Measurements from ENCODE around the gene FNBP1. TPM values are rescaled to one million over a fixed set of nuclear protein-coding genes. Genes with fewer than 3 reads are reported as not detected.

The FNBP1 gene
- total and polyA plus RNA-seq, 2 experiments from 2014 or later = 26.6 to 28.8 TPM

GRCh38 chr9:130053504-130054324 is 10.7 kb upstream of the FNBP1 start, which contains the start of gene GPR107 (continued):
- TF ChIP-seq ZNF462 (CRISPR knock-in tag; IDR thresholded peaks at IDR 0.05) (no peak), POLR2AphosphoS5 (IDR thresholded peaks at IDR 0.05; ENCODE audit: low read depth) (peak; percentile 71), ZNF114 (CRISPR knock-in tag; IDR thresholded peaks at IDR 0.05) (no peak), ZNF331 (CRISPR knock-in tag; IDR thresholded peaks at IDR 0.05; ENCODE audit: low read depth) (no peak)
- TF ChIP-seq, protein P1, sequence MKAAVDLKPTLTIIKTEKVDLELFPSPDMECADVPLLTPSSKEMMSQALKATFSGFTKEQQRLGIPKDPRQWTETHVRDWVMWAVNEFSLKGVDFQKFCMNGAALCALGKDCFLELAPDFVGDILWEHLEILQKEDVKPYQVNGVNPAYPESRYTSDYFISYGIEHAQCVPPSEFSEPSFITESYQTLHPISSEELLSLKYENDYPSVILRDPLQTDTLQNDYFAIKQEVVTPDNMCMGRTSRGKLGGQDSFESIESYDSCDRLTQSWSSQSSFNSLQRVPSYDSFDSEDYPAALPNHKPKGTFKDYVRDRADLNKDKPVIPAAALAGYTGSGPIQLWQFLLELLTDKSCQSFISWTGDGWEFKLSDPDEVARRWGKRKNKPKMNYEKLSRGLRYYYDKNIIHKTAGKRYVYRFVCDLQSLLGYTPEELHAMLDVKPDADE (IDR thresholded peaks at IDR 0.05) = peak; percentile 71

GRCh38 chr9:130053109-130053503 is 10.1 kb upstream of the FNBP1 start:
- ATAC-seq = no peak
- Mint-ChIP-seq H3K4me3 (peak overlapping the region; percentile 96), H3K27ac (peak overlapping the region; percentile 72), H3K9me3 (no peaks in the 10 kb centered on the region), H3K4me1 (peaks cover 14% of the 10 kb centered on the region), H3K36me3 (ENCODE audit: low read depth) (no peaks in the 10 kb centered on the region; the same call in 2 of the 3 replicates), H3K27me3 (ENCODE audit: insufficient read depth, low read depth, poor library complexity) (peaks cover 3% of the 10 kb centered on the region)
- Histone ChIP-seq H3F3A (replicated peaks; ENCODE audit: low read depth) (0 out of 2 replicates have a peak, but pooled peaks cover 7% of the 10 kb centered on the region), H3K9me2 (ENCODE audit: insufficient read depth) (no peaks in the 10 kb centered on the region), H2AFZ (peak overlapping the region; percentile 98), H3K4me3 (peak overlapping the region; percentile 98), H4K20me1 (replicated peaks; ENCODE audit: insufficient read depth) (no peaks in the 10 kb centered on the region), H3K4me1 (ENCODE audit: insufficient read depth) (peaks cover 32% of the 10 kb centered on the region; the same call in 1 of the 2 replicates), H3K4me2 (peak overlapping the region; percentile 94), H3K79me2 (replicated peaks; ENCODE audit: insufficient read depth) (peaks cover 48% of the 10 kb centered on the region), H3K36me3 (ENCODE audit: insufficient read depth) (no peaks in the 10 kb centered on the region), H3K27me3 (ENCODE audit: insufficient read depth) (no peaks in the 10 kb centered on the region), H3K27ac (ENCODE audit: low read depth) (peak overlapping the region; percentile 79)
- DNase-seq (ENCODE audit: low spot score) = no peak
- TF ChIP-seq JUNB (IDR thresholded peaks at IDR 0.05; ENCODE audit: unreplicated experiment) (no peak), ZNF462 (CRISPR knock-in tag; IDR thresholded peaks at IDR 0.05) (no peak), EZH2phosphoT487 (IDR thresholded peaks at IDR 0.05; ENCODE audit: unreplicated experiment) (no peak)
